Suppressor macrophage treated with lipopolysaccharide for 4 hours (primary cell): ENCODE measurements around the gene PFKP.

ENCODE experiments used
- DNase-seq: peaks from one replicate; pipeline ENCODE4 v3.0.0-alpha.2; 2020

The PFKP gene

GRCh38 chr10:3119796-3120459 lies 52.6 kb downstream of the PFKP start:
- DNase-seq = no peak

- no peak for DNase-seq
Observed at GRCh38 chr10:3122034-3122433, 54.7 kb downstream of the PFKP start.

DNA sequence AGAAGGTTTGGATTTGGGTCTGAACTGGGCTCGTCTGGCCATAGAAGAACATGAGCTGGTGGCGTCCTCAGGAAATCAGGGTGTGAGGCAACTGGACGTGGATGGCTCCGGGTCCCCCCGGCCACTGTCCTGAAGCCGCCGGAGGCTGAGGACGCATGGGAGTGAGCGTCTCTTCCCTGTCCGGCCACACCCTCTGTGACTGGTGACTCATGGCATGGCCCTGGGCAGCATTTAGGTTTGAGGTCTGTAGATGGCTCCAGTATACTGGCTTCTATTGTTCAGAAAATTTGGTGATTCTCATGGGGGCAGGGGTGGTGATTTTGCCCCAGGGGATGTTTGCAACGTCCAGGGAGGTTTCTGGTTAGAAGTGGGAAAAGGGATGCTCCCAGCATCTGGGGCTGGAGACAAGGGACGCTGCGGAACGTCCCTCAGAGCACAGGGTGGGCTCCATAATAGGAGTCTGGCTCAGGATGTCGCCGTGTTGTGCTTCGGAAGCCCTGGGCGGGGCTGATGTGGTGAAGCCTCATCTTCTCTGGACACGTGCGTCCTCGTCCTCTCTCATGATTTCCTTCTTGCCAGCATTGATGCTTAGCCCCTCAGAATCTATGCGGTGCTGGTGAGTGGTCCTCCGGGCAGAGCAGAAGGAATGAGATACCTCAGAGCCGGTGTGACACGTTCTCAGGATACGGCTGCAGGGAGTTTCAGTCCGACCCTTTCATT lies 55.3 kb downstream of the PFKP start:
- no peak for DNase-seq

DNA sequence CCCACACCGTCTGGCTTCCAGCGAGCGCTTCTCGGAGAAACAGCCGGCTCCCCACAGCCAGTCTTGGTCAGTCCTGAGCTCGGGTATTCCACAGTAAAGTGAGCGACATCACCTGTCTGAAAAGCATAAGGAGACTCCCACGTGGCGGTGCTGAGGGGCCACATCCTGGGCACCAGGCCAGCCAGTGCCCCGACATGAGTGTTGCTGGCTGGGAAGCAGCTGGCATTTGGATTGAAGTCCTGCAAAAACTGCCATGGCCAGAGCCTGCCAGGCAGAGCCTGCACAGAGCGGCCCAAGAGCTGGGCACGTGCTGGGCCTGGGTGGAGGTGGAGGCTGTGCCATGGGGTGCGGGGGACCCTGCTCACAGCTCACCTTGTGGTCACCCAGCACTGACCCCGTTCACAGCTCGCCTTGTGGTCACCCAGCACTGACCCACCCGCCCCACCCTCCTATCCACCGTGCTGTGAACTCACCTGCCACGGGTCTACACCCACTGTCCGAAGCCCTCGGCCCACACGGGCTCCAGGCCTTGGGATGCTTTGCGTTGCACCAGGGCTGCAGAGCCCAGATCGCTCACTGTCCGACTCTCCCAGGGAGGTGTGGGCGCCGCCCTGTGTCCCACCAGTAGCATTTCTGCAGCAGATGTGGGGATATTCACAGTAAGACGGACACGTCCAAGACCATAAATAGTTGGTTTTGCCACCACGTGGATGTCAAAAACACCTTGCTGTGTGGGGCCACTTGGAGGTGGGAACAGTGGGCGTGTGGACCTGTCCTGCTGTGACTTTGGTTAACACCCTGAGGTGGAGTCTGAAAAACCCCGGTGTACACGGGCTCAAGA lies 56.4 kb downstream of the PFKP start:
- no peak for DNase-seq

DNA sequence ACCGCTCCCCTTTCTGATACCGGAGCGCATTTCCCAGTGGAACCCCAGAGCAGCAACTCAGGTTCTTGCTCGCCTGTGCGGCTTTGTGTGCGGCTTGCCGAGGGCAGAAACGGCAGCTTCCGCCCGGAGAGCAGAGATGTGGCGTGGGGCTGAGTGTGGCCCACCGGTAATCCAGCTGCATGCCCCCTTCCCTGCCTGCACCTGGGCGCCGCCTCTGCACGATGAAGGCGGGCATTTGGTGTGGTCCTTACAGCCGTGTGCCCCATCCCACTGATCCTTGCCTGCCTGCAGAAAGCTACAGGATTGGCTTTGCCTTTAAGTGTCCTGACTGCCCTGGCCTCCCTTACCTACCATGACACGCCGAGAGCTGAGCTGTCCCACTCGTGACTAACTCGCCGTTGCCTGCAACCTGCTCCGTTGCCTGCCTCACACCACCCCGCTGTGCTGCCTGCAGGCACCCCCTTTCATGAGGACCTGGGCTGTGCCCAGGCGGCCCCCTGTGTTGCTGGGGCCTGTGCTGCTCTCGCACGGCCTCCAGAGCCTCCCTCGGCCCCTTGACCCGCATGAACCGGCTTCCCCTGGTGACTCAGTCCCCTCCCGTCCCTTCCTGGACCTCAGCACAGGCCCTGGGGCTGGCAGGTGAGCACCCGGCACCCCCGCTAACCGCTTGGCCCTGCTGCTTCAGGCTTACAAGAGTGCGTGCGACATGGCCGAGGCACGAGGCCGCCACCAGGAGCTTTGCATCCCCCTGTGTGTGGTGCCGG lies 57.2 kb downstream of the PFKP start:
- no peak for DNase-seq

DNA sequence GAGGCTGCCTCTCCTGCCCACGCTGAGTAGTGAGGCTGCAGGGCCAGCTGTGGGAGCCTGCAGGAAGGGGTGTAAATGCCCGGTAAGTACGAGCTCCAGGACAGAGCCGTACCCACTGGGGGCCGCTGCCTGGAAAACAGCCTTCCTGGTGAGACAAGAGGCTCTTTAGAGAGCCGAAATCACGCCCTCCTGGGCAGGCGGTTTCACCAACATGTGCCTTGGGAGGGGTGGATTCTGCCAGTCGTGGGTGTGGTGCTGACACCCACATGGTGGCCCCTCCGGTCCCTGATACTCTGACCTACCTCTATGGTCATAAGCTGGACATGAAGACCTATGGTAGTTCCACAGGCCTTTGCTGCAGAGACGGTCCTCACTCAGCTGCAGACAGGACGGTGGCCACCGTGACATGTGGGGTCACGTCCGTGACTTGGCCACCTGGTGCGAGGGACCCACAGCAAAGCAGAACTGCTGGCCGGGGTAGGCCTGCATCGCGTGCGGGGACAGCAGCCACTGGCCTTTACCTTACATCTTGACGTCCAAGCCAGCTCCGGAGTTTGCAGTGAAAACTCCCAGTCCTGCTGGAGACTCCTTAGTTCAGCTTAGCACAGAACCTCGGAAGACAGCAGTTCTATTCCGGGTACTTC lies 58.3 kb downstream of the PFKP start:
- no peak for DNase-seq

- no peak for DNase-seq
Observed at GRCh38 chr10:3126249-3126648, 58.9 kb downstream of the PFKP start.

- DNase-seq = no peak
Observed at GRCh38 chr10:3126741-3127346, 59.5 kb downstream of the PFKP start.

DNA sequence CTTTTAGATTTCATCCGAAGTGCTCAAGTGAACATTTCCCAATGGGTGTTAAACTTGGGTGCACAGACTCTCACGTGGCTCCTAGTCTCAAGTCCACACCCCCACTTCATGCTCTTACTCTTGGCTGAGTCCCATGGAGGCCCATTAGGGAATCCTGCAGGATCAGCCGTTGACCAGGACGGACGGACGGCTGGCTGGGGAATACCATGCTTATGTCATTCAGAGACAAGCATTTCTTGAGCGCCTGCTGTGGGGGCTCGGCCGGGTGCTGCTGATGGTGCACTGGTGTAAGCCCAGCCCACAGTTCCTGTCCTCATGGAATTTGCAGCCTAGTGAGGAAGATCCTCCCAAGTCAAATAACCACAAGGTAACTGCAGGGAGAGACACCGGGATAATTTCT lies 60.6 kb downstream of the PFKP start:
- no peak for DNase-seq

DNA sequence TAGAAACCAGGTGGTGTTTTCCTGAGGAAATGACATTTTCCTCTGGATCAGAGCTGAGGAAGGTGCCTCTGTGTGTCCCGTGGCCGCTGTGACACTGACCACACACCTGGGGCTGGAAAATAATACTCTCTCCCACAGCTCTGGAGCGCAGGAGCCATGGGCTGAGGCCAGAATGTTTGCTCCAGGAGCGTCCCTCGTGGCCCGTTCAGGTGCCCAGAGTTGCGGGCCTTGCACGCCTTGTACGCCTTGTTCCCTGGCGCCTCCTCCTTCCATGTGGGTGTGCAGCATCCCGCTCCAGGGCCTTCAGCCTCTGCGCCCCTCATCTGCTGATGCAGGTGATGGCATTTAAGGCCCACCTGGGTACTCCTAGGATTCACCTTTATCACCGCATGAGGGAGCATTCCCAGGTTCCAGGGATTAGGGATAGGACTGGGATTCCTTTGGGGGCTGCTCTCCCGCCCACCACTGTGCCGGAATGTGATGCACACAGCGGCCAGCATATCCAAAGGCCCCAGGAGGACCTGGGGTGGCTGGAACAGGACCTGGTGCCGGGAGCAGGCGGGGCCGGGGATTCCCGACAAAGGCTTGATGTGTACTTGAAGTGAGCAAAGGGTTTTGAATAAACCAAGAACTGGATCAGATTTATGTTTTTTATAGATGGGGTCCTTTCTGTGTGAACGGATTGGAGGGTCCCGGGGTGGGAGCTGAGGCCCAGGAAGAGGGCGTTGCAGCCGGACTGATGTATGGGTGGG lies 61.2 kb downstream of the PFKP start:
- DNase-seq = no peak

GRCh38 chr10:3129581-3130340 lies 62.4 kb downstream of the PFKP start:
- DNase-seq = no peak

DNA sequence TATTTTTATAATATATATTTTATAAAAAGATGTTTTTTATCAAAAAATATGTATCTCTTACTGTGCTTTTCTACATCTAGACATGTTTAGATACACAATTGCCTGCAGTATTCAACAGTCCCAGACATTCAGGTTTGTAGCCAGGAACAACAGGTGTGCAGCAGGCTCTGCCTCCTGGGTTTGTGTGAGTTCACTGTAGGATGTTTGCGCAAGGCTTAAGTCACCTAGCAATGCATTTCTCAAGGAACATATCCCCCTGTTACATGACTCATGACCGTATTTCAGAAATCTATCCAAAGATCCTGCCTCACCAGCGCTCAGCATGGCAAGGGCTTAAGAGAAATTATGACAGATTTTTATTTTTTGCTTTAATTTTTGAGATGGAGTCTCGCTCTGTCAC lies 63.8 kb downstream of the PFKP start:
- DNase-seq = no peak

- DNase-seq = no peak
Observed at GRCh38 chr10:3132036-3133025, 65.0 kb downstream of the PFKP start.

GRCh38 chr10:3133948-3134347 lies 66.6 kb downstream of the PFKP start:
- DNase-seq = no peak

DNA sequence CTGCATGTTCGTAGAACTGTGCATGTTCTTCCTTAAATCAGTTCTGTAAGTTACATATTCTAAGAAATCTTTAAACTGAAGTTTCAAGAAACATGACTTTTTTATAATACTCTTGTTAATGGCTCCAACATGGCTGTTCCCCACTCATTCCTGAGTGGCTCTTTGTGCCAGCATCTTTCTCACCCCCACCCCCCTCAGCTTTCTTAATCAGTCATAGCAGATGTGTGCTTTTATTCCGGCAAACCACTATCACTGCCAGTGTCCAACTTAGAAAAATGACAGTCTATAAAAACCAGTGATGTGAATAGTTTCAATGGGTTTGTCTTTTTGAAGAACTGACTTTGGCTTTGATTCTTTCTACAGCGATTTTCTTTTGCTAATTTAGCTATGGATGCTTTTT lies 67.7 kb downstream of the PFKP start:
- no peak for DNase-seq

- DNase-seq = no peak
Observed at GRCh38 chr10:3136336-3136735, 69.0 kb downstream of the PFKP start.

- DNase-seq = no peak
Observed at GRCh38 chr10:3136763-3137611, 69.6 kb downstream of the PFKP start.
